K562 (cell line): ENCODE data around the gene FILIP1L. TPM values are rescaled to one million over a fixed set of nuclear protein-coding genes. Genes with fewer than 3 reads are reported as not detected.

Experiments
- ATAC-seq: fragments of 200-7000 bp; cut with Tn5 transposase; 3 replicates; pipeline ENCODE4 v1.9.1; 2020; ENCODE audit warnings: moderate library complexity
- BruUV-seq: library from RNA; stranded (reverse); fragments of 400-500 nt; replicated peaks from 2 replicates; lab custom pipeline; 2021; lab: Mats Ljungman, UMichigan
- CTCF ChIA-PET: fragments of 300-600 bp; formaldehyde crosslinking; extraction: SDS; loops from one replicate; lab custom pipeline; 2021; ENCODE audit warnings: low intra/inter-chr PET ratio; lab: Yijun Ruan, JAX
- POLR2A ChIA-PET: fragments of 300-600, 350-650 bp; sonication (Branson Sonifier 250); formaldehyde crosslinking; extraction: SDS; loops from one replicate; lab custom pipeline; 2021; ENCODE audit warnings: antibody characterized with exemption, inconsistent platforms; lab: Yijun Ruan, JAX
- DNase-seq, 4 experiments: peaks; one replicate each; pipeline versions ENCODE4 v3.0.0 to v3.0.0-alpha.2; 2011 to 2018; ENCODE audit warnings: low spot score in 3 of 4, mixed read lengths in 3 of 4; ENCODE audit errors: extremely low read depth in 1 of 4
- FAIRE-seq: peaks from 2 replicates; lab custom pipeline; 2011; peaks lifted over from hg19 to GRCh38; lab: Jason Lieb, UNC
- H2AFZ ChIP-seq: 2 replicates; pipeline ENCODE4 v1.6.0; 2011; ENCODE audit warnings: low read depth, low read length, control low read depth, inconsistent platforms
- H3K27ac ChIP-seq: fragments of 200-600 bp; 3 replicates; pipeline ENCODE4 v1.8.0; 2011; ENCODE audit warnings: low read depth, mild to moderate bottlenecking, control low read depth, inconsistent platforms, low read length, moderate library complexity, mixed read lengths; ENCODE audit errors: extremely low read depth
- H3K27me3 ChIP-seq, 2 experiments: fragments of 300-600 bp in 1 of 2; 2 replicates in 1 of 2; 3 replicates in 1 of 2; pipeline versions ENCODE4 v1.6.0 to v1.8.0; 2011; ENCODE audit warnings: inconsistent platforms in 2 of 2, low read length in 2 of 2, mild to moderate bottlenecking in 1 of 2, mixed read lengths in 1 of 2, moderate library complexity in 1 of 2; ENCODE audit not compliant: control insufficient read depth in 2 of 2, insufficient read depth in 2 of 2
- H3K36me3 ChIP-seq: fragments of 300-600 bp; 3 replicates; pipeline ENCODE4 v1.8.0; 2011; ENCODE audit warnings: mild to moderate bottlenecking, low read length, inconsistent platforms; ENCODE audit not compliant: control insufficient read depth, insufficient read depth
- H3K4me1 ChIP-seq, 2 experiments: fragments of 200-600 bp in 1 of 2; replicated peaks in 1 of 2; 2 replicates in 1 of 2; 3 replicates in 1 of 2; pipeline versions ENCODE4 v1.5.1 to v1.8.0; 2011; ENCODE audit warnings: inconsistent platforms in 2 of 2, low read length in 2 of 2, mild to moderate bottlenecking in 1 of 2, mixed read lengths in 1 of 2, moderate library complexity in 1 of 2; ENCODE audit not compliant: control insufficient read depth in 2 of 2, insufficient read depth in 2 of 2
- H3K4me2 ChIP-seq: 2 replicates; pipeline ENCODE4 v1.6.1; 2011; ENCODE audit warnings: low read length, control low read depth, inconsistent platforms, mixed read lengths; ENCODE audit not compliant: insufficient read depth
- H3K4me3 ChIP-seq: fragments of 200-600 bp; sonication (generic), shearing (Covaris generic); 2 replicates; pipeline ENCODE4 v1.5.1; 2016; ENCODE audit warnings: control low read depth, inconsistent platforms
- H3K79me2 ChIP-seq: fragments of 200-600 bp; 3 replicates; pipeline ENCODE4 v1.8.0; 2011; ENCODE audit warnings: low read length, inconsistent platforms; ENCODE audit not compliant: control insufficient read depth, insufficient read depth
- H3K9ac ChIP-seq, 2 experiments: 2 replicates each; pipeline versions ENCODE4 v1.6.0 to v1.6.1; 2011; ENCODE audit warnings: low read depth in 2 of 2, low read length in 2 of 2, control low read depth in 1 of 2, inconsistent platforms in 1 of 2, mild to moderate bottlenecking in 1 of 2, mixed read lengths in 1 of 2; ENCODE audit not compliant: insufficient read depth in 1 of 2
- H3K9me1 ChIP-seq: one replicate; pipeline ENCODE4 v1.6.0; 2011; ENCODE audit warnings: inconsistent platforms, mild to moderate bottlenecking, low read length, moderate library complexity; ENCODE audit not compliant: control insufficient read depth, insufficient read depth
- H3K9me3 ChIP-seq: replicated peaks from 2 replicates; pipeline ENCODE4 v1.5.1; 2011; ENCODE audit warnings: low read depth, low read length, inconsistent platforms; ENCODE audit not compliant: control insufficient read depth, insufficient read depth
- H4K20me1 ChIP-seq: replicated peaks from 2 replicates; pipeline ENCODE4 v1.6.1; 2011; ENCODE audit warnings: low read length, inconsistent platforms, mixed read lengths; ENCODE audit not compliant: control insufficient read depth, insufficient read depth
- ATF3 ChIP-seq, 2 experiments: fragments of 450-650 bp in 1 of 2; sonication (generic) in 1 of 2; formaldehyde crosslinking in 1 of 2; IDR thresholded peaks in 1 of 2; conservative IDR thresholded peaks in 1 of 2; 2 replicates each; pipeline versions ENCODE4 v1.6.1 to v1.8.1; 2016 to 2023; ENCODE audit warnings: mild to moderate bottlenecking in 2 of 2, moderate library complexity in 2 of 2, inconsistent platforms in 1 of 2, missing genetic modification reagents in 1 of 2
- DMBX1 ChIP-seq: fragments of 250-450 bp; sonication (Bioruptor Pico); IDR thresholded peaks from 2 replicates; pipeline ENCODE4 v1.8.0; 2022; ENCODE audit warnings: inconsistent platforms, mild to moderate bottlenecking, moderate library complexity, borderline replicate concordance
- MEIS2 ChIP-seq: fragments of 450-650 bp; IDR thresholded peaks from 2 replicates; pipeline ENCODE4 v1.6.1; 2014; ENCODE audit warnings: mild to moderate bottlenecking; ENCODE audit not compliant: partially characterized antibody
- PHF21A ChIP-seq: fragments of 450-650 bp; IDR thresholded peaks from 2 replicates; pipeline ENCODE4 v1.6.1; 2017; ENCODE audit warnings: low read depth, borderline replicate concordance
- PKNOX1 ChIP-seq: fragments of 450-650 bp; IDR thresholded peaks from 2 replicates; pipeline ENCODE4 v1.6.1; 2016
- RNF2 ChIP-seq: sonication (generic); IDR thresholded peaks from 2 replicates; pipeline ENCODE4 v1.6.1; 2016
- TFAM ChIP-seq: fragments of 250-450 bp; sonication (Bioruptor Pico); conservative IDR thresholded peaks from 2 replicates; pipeline ENCODE4 v1.5.0; 2021; ENCODE audit warnings: mild to moderate bottlenecking, moderate library complexity
- ZNF609 ChIP-seq: sonication (generic); formaldehyde crosslinking; IDR thresholded peaks from 2 replicates; pipeline ENCODE4 v1.8.1; 2023; ENCODE audit warnings: missing genetic modification reagents, mild to moderate bottlenecking, borderline replicate concordance
- ZNF668 ChIP-seq: fragments of 250-450 bp; sonication (Bioruptor Pico); IDR thresholded peaks from 2 replicates; pipeline ENCODE4 v1.8.0; 2022; ENCODE audit warnings: mild to moderate bottlenecking, inconsistent platforms
- in situ Hi-C: fragments of 300-500 bp; cut with MboI; formaldehyde crosslinking; loops from 4 replicates; pipeline ENCODE4 v1.15.0; 2018; ENCODE audit warnings: inconsistent platforms, mixed read lengths
- intact Hi-C: fragments of 100-400 bp; cut with micrococcal nuclease; formaldehyde crosslinking; loops from 2 replicates; pipeline ENCODE4 v1.14.2; 2022
- polyA plus RNA-seq, 8 experiments: library from polyadenylated mRNA; depleted of rRNA in 4 of 8; stranded (reverse) in 5 of 8; unstranded in 3 of 8; fragments of >200 nt; fragmentation: Nextera tagmentation in 2 of 8; fragmentation: Illumina TruSeq in 1 of 8; extraction: Ambion mirVana in 2 of 8; extraction: Trizol in 1 of 8; gene quantifications; 2 replicates each; pipeline versions ENCODE4 v1.2.1 to v1.2.3, GENCODE V29; 2011 to 2014; ENCODE audit warnings: inconsistent platforms in 1 of 8, missing spikeins in 1 of 8
- total RNA-seq, 7 experiments: library from RNA; depleted of rRNA in 6 of 7; stranded (reverse); fragments of >200 nt in 6 of 7; fragmentation: Illumina TruSeq in 2 of 7; extraction: Trizol in 2 of 7; gene quantifications; 2 replicates each; pipeline versions ENCODE4 v1.2.1 to v1.2.3, GENCODE V29; 2011 to 2021; ENCODE audit warnings: low replicate concordance in 1 of 7
- TF ChIP-seq, protein P1 (sequence below): fragments of 450-650 bp; IDR thresholded peaks from 2 replicates; pipeline ENCODE4 v1.6.1; 2018; ENCODE audit warnings: mild to moderate bottlenecking, low read depth; ENCODE audit not compliant: partially characterized antibody

FILIP1L gene
- total and polyA plus RNA-seq, 9 of the 15 experiments (the other 6 are each of a cell fraction or from before 2014, with no cell fraction given): 0.50 to 2.1 (median 1.1) TPM

GRCh38 chr3:100104817-100105413 is 9.4 kb downstream of the FILIP1L start:
- Histone ChIP-seq H3K4me2 (no peak overlapping the region), H3K9me3 (no peaks in the 10 kb centered on the region; the same call in 1 of the 2 replicates), H3K4me1 (peaks cover 0 to 12% of the 10 kb centered on the region in 2 experiments; a peak in 3 of 5 replicates), H3K36me3 (no peaks in the 10 kb centered on the region; the same call in 2 of the 3 replicates), H4K20me1 (no peaks in the 10 kb centered on the region), H2AFZ (no peak overlapping the region), H3K79me2 (no peaks in the 10 kb centered on the region), H3K4me3 (no peak overlapping the region), H3K27me3 (no peaks in the 10 kb centered on the region), H3K27ac (no peak overlapping the region), H3K9ac (no peak overlapping the region), H3K9me1 (no peaks in the 10 kb centered on the region)
- in situ Hi-C loops (no loop called here), intact Hi-C loops (no loop called here)
- ATAC-seq: no peak
- DNase-seq: no peak
- BruUV-seq: no TSS peak
- ChIA-PET CTCF (no interaction called here), POLR2A (interaction anchor here (0.6 to 1.8 kb wide), 2 partner anchors 15 to 1634 kb away, joined by 3 to 6 read pairs; no protein-coding TSS in a partner anchor)
- no peak for FAIRE-seq
- TF ChIP-seq RNF2 (no peak), ZNF609 (CRISPR knock-in tag) (no peak), TFAM (CRISPR knock-in tag) (no peak), PKNOX1 (peak; percentile 33; the same call in 1 of the 2 replicates), ZNF668 (CRISPR knock-in tag) (no peak), DMBX1 (no peak), ATF3 (IDR thresholded peaks at IDR 0.05) (no peak), ATF3 (CRISPR knock-in tag; conservative IDR thresholded peaks at IDR 0.05) (no peak), MEIS2 (peak; percentile 53), PHF21A (no peak)
- TF ChIP-seq, protein P1, sequence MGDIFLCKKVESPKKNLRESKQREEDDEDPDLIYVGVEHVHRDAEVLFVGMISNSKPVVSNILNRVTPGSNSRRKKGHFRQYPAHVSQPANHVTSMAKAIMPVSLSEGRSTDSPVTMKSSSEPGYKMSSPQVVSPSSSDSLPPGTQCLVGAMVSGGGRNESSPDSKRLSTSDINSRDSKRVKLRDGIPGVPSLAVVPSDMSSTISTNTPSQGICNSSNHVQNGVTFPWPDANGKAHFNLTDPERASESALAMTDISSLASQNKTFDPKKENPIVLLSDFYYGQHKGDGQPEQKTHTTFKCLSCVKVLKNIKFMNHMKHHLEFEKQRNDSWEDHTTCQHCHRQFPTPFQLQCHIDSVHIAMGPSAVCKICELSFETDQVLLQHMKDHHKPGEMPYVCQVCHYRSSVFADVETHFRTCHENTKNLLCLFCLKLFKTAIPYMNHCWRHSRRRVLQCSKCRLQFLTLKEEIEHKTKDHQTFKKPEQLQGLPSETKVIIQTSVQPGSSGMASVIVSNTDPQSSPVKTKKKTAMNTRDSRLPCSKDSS: no peak
